ENCODE measurements around the gene TRPT1.

DNA sequence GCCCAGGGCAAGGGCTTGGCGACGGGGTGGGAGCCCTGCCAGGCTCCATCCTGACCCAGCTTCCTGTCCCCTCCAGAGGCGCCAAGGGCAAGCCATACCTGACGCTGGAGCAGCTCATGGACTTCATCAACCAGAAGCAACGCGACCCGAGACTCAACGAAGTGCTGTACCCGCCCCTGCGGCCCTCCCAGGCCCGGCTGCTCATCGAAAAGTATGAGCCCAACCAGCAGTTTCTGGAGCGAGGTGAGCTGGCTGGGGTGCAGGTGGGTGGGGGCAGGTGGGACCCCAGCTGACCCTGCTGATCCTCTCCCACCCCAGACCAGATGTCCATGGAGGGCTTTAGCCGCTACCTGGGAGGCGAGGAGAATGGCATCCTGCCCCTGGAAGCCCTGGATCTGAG is 30.3 kb upstream of the TRPT1 start:
- TF ChIP-seq CTCF (IDR thresholded peaks at IDR 0.05) (no peak), EP300 (IDR thresholded peaks at IDR 0.05) (no peak)

Data from suprapubic skin (tissue), 3 donors.